ENCODE measurements around the gene AIFM2. TPM values are rescaled to one million over a fixed set of nuclear protein-coding genes. Genes with fewer than 3 reads are reported as not detected.

Gene AIFM2
- total and polyA plus RNA-seq, 2 donors (not counting 1 experiment from before 2014, with no cell fraction given), result 11.1 to 15.5 TPM

DNA sequence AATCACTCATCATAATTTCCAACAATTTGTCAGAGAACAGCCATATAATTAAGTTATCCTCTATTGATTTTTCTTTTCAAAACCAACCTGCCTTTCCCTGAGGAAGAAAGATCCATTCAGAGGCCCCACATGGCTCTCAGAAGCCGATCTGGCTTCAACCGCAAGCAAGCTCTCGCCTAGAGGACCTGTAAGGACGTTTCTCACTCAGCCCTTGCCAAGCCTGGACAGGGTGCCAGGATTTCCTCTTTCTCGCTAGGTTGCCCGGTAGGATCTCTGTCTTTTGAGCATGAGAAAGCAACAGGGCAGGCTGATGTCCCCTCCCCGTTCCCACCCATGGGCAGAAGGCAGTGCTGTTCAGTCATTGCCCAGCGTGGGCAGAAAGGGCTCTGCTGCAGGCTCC lies 13.0 kb downstream of the AIFM2 start:
- Histone ChIP-seq H3K4me2 (ENCODE audit: extremely low read depth, insufficient read depth, low read length) (no peak overlapping the region), H3K79me2 (ENCODE audit: control insufficient read depth, insufficient read depth, low read length) (no peaks in the 10 kb centered on the region), H3K36me3 (ENCODE audit: control insufficient read depth, insufficient read depth, low read length) (peaks cover 6% of the 10 kb centered on the region), H4K20me1 (ENCODE audit: control insufficient read depth, extremely low read depth, insufficient read depth, low read length) (no peaks in the 10 kb centered on the region), H3K27me3 (ENCODE audit: control insufficient read depth, insufficient read depth, low read length) (no peaks in the 10 kb centered on the region), H3K9me3 (ENCODE audit: control insufficient read depth, insufficient read depth, low read depth, low read length) (no peaks in the 10 kb centered on the region), H3K27ac (ENCODE audit: insufficient read depth, low read length) (no peak overlapping the region), H2AFZ (ENCODE audit: low read length) (no peak overlapping the region), H3K4me1 (ENCODE audit: control insufficient read depth, extremely low read depth, insufficient read depth, low read length) (no peaks in the 10 kb centered on the region), H3K9ac (ENCODE audit: insufficient read depth, low read length) (no peak overlapping the region), H3K4me3 (replicated peaks in 1 of 4; ENCODE audit: control extremely low read depth in 1 of 4, insufficient read depth in 1 of 4, low read depth in 3 of 4, low read length in 4 of 4) (no peak overlapping the region)
- no peak for TF ChIP-seq EZH2 (IDR thresholded peaks at IDR 0.05; ENCODE audit: low read length, missing control alignments)
- TF ChIP-seq, protein P1, sequence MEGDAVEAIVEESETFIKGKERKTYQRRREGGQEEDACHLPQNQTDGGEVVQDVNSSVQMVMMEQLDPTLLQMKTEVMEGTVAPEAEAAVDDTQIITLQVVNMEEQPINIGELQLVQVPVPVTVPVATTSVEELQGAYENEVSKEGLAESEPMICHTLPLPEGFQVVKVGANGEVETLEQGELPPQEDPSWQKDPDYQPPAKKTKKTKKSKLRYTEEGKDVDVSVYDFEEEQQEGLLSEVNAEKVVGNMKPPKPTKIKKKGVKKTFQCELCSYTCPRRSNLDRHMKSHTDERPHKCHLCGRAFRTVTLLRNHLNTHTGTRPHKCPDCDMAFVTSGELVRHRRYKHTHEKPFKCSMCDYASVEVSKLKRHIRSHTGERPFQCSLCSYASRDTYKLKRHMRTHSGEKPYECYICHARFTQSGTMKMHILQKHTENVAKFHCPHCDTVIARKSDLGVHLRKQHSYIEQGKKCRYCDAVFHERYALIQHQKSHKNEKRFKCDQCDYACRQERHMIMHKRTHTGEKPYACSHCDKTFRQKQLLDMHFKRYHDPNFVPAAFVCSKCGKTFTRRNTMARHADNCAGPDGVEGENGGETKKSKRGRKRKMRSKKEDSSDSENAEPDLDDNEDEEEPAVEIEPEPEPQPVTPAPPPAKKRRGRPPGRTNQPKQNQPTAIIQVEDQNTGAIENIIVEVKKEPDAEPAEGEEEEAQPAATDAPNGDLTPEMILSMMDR (conservative IDR thresholded peaks at IDR 0.05 in 1 of 2, IDR thresholded peaks at IDR 0.05 in 1 of 2; ENCODE audit: low read depth in 1 of 2, low read length in 2 of 2), result no peak
- DNase-seq (ENCODE audit: low read depth in 2 of 2), result no peak

DNA sequence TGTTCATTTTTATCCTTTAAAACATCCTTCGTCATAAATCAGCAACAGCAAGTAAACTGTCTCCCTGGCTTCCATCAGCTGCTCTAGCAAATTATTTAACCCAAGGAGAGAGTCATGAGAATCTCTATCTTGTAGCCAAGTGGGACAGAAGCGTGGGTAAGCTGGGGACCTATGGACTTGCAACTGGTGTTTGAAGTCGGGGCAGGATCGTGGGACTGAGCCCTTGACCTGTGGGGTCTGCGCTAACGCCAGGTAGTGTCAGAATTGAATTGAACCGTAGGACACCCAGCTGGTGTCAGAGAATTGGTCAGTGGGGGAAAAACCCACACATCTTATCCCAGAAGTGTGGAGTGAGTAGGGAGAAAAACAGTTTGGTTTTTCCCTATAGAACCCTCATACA lies 13.4 kb downstream of the AIFM2 start:
- no peaks in the 10 kb centered on the region for H3K27me3 ChIP-seq (ENCODE audit: control insufficient read depth, insufficient read depth, low read length)
- H3K79me2 ChIP-seq (ENCODE audit: control insufficient read depth, insufficient read depth, low read length), result no peaks in the 10 kb centered on the region
- no peak overlapping the region for H3K4me3 ChIP-seq (replicated peaks in 1 of 4; ENCODE audit: control extremely low read depth in 1 of 4, insufficient read depth in 1 of 4, low read depth in 3 of 4, low read length in 4 of 4)
- DNase-seq (ENCODE audit: low read depth in 2 of 2), result no peak
- no peak overlapping the region for H3K4me2 ChIP-seq (ENCODE audit: extremely low read depth, insufficient read depth, low read length)
- no peaks in the 10 kb centered on the region for H3K9me3 ChIP-seq (ENCODE audit: control insufficient read depth, insufficient read depth, low read depth, low read length)
- H3K27ac ChIP-seq (ENCODE audit: insufficient read depth, low read length), result no peak overlapping the region
- no peaks in the 10 kb centered on the region for H4K20me1 ChIP-seq (ENCODE audit: control insufficient read depth, extremely low read depth, insufficient read depth, low read length)
- no peaks in the 10 kb centered on the region for H3K4me1 ChIP-seq (ENCODE audit: control insufficient read depth, extremely low read depth, insufficient read depth, low read length)
- no peak overlapping the region for H2AFZ ChIP-seq (ENCODE audit: low read length)
- peaks cover 6% of the 10 kb centered on the region for H3K36me3 ChIP-seq (ENCODE audit: control insufficient read depth, insufficient read depth, low read length)
- TF ChIP-seq EZH2 (IDR thresholded peaks at IDR 0.05; ENCODE audit: low read length, missing control alignments), result no peak
- TF ChIP-seq, protein P1 (conservative IDR thresholded peaks at IDR 0.05 in 1 of 2, IDR thresholded peaks at IDR 0.05 in 1 of 2; ENCODE audit: low read depth in 1 of 2, low read length in 2 of 2), result no peak
- no peak overlapping the region for H3K9ac ChIP-seq (ENCODE audit: insufficient read depth, low read length)

DNA sequence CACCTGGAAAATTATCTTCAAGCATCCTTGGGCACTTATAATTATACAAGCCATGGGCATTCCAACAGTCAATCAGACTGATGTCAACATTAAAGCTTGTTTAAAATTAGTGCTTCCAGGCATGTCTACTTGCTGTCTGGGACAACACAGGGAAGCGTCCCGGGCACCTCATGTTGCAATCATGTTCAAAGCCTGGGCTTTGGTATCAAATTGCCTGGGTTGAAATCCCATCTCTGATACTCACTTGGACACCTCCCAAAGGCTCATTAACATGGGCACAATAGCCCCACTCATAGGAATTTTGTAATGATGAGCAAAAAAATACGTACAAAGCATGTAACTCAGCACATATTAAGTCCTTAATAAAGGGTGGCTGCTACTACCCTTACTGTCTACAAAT lies 14.4 kb downstream of the AIFM2 start:
- Histone ChIP-seq H3K79me2 (ENCODE audit: control insufficient read depth, insufficient read depth, low read length) (no peaks in the 10 kb centered on the region), H3K36me3 (ENCODE audit: control insufficient read depth, insufficient read depth, low read length) (peaks cover 6% of the 10 kb centered on the region), H3K27me3 (ENCODE audit: control insufficient read depth, insufficient read depth, low read length) (no peaks in the 10 kb centered on the region), H3K9me3 (ENCODE audit: control insufficient read depth, insufficient read depth, low read depth, low read length) (no peaks in the 10 kb centered on the region), H3K9ac (ENCODE audit: insufficient read depth, low read length) (no peak overlapping the region), H3K4me1 (ENCODE audit: control insufficient read depth, extremely low read depth, insufficient read depth, low read length) (no peaks in the 10 kb centered on the region), H3K4me3 (replicated peaks in 1 of 4; ENCODE audit: control extremely low read depth in 1 of 4, insufficient read depth in 1 of 4, low read depth in 3 of 4, low read length in 4 of 4) (no peak overlapping the region), H4K20me1 (ENCODE audit: control insufficient read depth, extremely low read depth, insufficient read depth, low read length) (no peaks in the 10 kb centered on the region), H3K27ac (ENCODE audit: insufficient read depth, low read length) (no peak overlapping the region), H3K4me2 (ENCODE audit: extremely low read depth, insufficient read depth, low read length) (no peak overlapping the region), H2AFZ (ENCODE audit: low read length) (no peak overlapping the region)
- no peak for DNase-seq (ENCODE audit: low read depth in 2 of 2)
- TF ChIP-seq EZH2 (IDR thresholded peaks at IDR 0.05; ENCODE audit: low read length, missing control alignments), result no peak
- TF ChIP-seq, protein P1 (conservative IDR thresholded peaks at IDR 0.05 in 1 of 2, IDR thresholded peaks at IDR 0.05 in 1 of 2; ENCODE audit: low read depth in 1 of 2, low read length in 2 of 2), result no peak
